ENCODE results near the gene LNP1. TPM values are rescaled to one million over a fixed set of nuclear protein-coding genes. Genes with fewer than 3 reads are reported as not detected.
A peak's percentile ranks its signal among the peaks of the same experiment; 100 is the strongest.

Gene LNP1
- total RNA-seq, 2 donors from 2014 or later: 1.9 to 2.0 TPM

- DNase-seq (ENCODE audit: low spot score in 2 of 2) (no peak), ATAC-seq (no peak)
- peaks cover 36 to 39% of the 10 kb centered on the region in 2 donors for H3K36me3 Mint-ChIP-seq
- peaks cover 24 to 26% of the 10 kb centered on the region in 2 donors for H3K9me3 Mint-ChIP-seq
- no peak overlapping the region for H3K27ac Mint-ChIP-seq
Observed at GRCh38 chr3:100412912-100413590, 11.7 kb downstream of the LNP1 start.

GRCh38 chr3:100413613-100414012 lies 12.3 kb downstream of the LNP1 start:
- H3K9me3 Mint-ChIP-seq: peaks cover 24 to 26% of the 10 kb centered on the region in 2 donors
- no peak overlapping the region for H3K27ac Mint-ChIP-seq
- ATAC-seq: no peak

GRCh38 chr3:100416176-100416575 lies 14.8 kb downstream of the LNP1 start:
- ATAC-seq: no peak
- H3K36me3 Mint-ChIP-seq: peaks cover 15 to 27% of the 10 kb centered on the region in 2 donors
- no peak overlapping the region for H3K27ac Mint-ChIP-seq
- no peak for DNase-seq (ENCODE audit: low spot score in 2 of 2)
- H3K9me3 Mint-ChIP-seq: peaks cover 15 to 16% of the 10 kb centered on the region in 2 donors

More at GRCh38 chr3:100413613-100414012, 12.3 kb downstream of the LNP1 start:
- DNase-seq (ENCODE audit: low spot score in 2 of 2): no peak
- H3K36me3 Mint-ChIP-seq: peaks cover 32 to 38% of the 10 kb centered on the region in 2 donors

- Mint-ChIP-seq H3K27ac (no peak overlapping the region), H3K9me3 (peaks cover 9 to 11% of the 10 kb centered on the region in 2 donors), H3K36me3 (peaks cover 11 to 22% of the 10 kb centered on the region in 2 donors)
- no peak for ATAC-seq
- no peak for DNase-seq (ENCODE audit: low spot score in 2 of 2)
Observed at GRCh38 chr3:100416863-100417262, 15.5 kb downstream of the LNP1 start.

- Mint-ChIP-seq H3K27ac (no peak overlapping the region), H3K36me3 (peaks cover 0 to 3% of the 10 kb centered on the region in 2 donors), H3K9me3 (no peaks in the 10 kb centered on the region)
- ATAC-seq (no peak), DNase-seq (ENCODE audit: low spot score in 2 of 2) (no peak)
Observed at GRCh38 chr3:100419406-100419805, 18.1 kb downstream of the LNP1 start.

GRCh38 chr3:100420885-100421284 lies 19.5 kb downstream of the LNP1 start:
- no peak for ATAC-seq
- Mint-ChIP-seq H3K36me3 (no peaks in the 10 kb centered on the region), H3K9me3 (no peaks in the 10 kb centered on the region), H3K27ac (no peak overlapping the region)
- DNase-seq (ENCODE audit: low spot score in 2 of 2): no peak

- DNase-seq (ENCODE audit: low spot score in 2 of 2): no peak
- Mint-ChIP-seq H3K27ac (no peak overlapping the region), H3K36me3 (no peaks in the 10 kb centered on the region), H3K9me3 (no peaks in the 10 kb centered on the region)
- ATAC-seq: no peak
Observed at GRCh38 chr3:100423611-100424010, 22.3 kb downstream of the LNP1 start.

GRCh38 chr3:100424261-100424660 lies 22.9 kb downstream of the LNP1 start:
- DNase-seq (ENCODE audit: low spot score in 2 of 2) (no peak), ATAC-seq (no peak)
- no peaks in the 10 kb centered on the region for H3K36me3 Mint-ChIP-seq
- no peaks in the 10 kb centered on the region for H3K9me3 Mint-ChIP-seq
- H3K27ac Mint-ChIP-seq: no peak overlapping the region

GRCh38 chr3:100425316-100425715 lies 24.0 kb downstream of the LNP1 start:
- no peaks in the 10 kb centered on the region for H3K9me3 Mint-ChIP-seq
- no peaks in the 10 kb centered on the region for H3K36me3 Mint-ChIP-seq
- no peak for DNase-seq (ENCODE audit: low spot score in 2 of 2)
- ATAC-seq: no peak
- no peak overlapping the region for H3K27ac Mint-ChIP-seq

GRCh38 chr3:100426067-100426682 lies 24.8 kb downstream of the LNP1 start:
- DNase-seq (ENCODE audit: low spot score in 2 of 2) (no peak), ATAC-seq (no peak)
- H3K27ac Mint-ChIP-seq: no peak overlapping the region
- H3K9me3 Mint-ChIP-seq: no peaks in the 10 kb centered on the region
- H3K36me3 Mint-ChIP-seq: no peaks in the 10 kb centered on the region

GRCh38 chr3:100427699-100428098 lies 26.4 kb downstream of the LNP1 start:
- no peaks in the 10 kb centered on the region for H3K36me3 Mint-ChIP-seq
- ATAC-seq: no peak
- H3K27ac Mint-ChIP-seq: no peak overlapping the region
- H3K9me3 Mint-ChIP-seq: no peaks in the 10 kb centered on the region
- no peak for DNase-seq (ENCODE audit: low spot score in 2 of 2)

- H3K9me3 Mint-ChIP-seq: no peaks in the 10 kb centered on the region
- H3K36me3 Mint-ChIP-seq: no peaks in the 10 kb centered on the region
- ATAC-seq: no peak
- no peak for DNase-seq (ENCODE audit: low spot score in 2 of 2)
- H3K27ac Mint-ChIP-seq: no peak overlapping the region
Observed at GRCh38 chr3:100429187-100429716, 27.9 kb downstream of the LNP1 start.

GRCh38 chr3:100436951-100437350 lies 35.6 kb downstream of the LNP1 start:
- Mint-ChIP-seq H3K36me3 (peaks cover 0 to 5% of the 10 kb centered on the region in 2 donors), H3K27ac (no peak overlapping the region), H3K9me3 (peaks cover 0 to 3% of the 10 kb centered on the region in 2 donors)
- DNase-seq (ENCODE audit: low spot score in 2 of 2) (no peak), ATAC-seq (no peak)

- no peak for ATAC-seq
- peaks cover 0 to 5% of the 10 kb centered on the region in 2 donors for H3K36me3 Mint-ChIP-seq
- H3K27ac Mint-ChIP-seq: no peak overlapping the region
Observed at GRCh38 chr3:100437721-100438622, 36.6 kb downstream of the LNP1 start.

GRCh38 chr3:100438623-100438974 lies 37.3 kb downstream of the LNP1 start:
- Mint-ChIP-seq H3K27ac (no peak overlapping the region), H3K9me3 (peaks cover 0 to 3% of the 10 kb centered on the region in 2 donors), H3K36me3 (peaks cover 0 to 5% of the 10 kb centered on the region in 2 donors)
- DNase-seq (ENCODE audit: low spot score in 2 of 2) (no peak), ATAC-seq (no peak)

More at GRCh38 chr3:100437721-100438622, 36.6 kb downstream of the LNP1 start:
- DNase-seq (ENCODE audit: low spot score in 2 of 2): no peak
- H3K9me3 Mint-ChIP-seq: peaks cover 0 to 3% of the 10 kb centered on the region in 2 donors

- peak; percentile 58 to 73 for ATAC-seq
- peak overlapping the region in 1 of 2 donors; percentile 5 for H3K27ac Mint-ChIP-seq
- H3K36me3 Mint-ChIP-seq: no peaks in the 10 kb centered on the region
- no peak for DNase-seq (ENCODE audit: low spot score in 2 of 2)
- H3K9me3 Mint-ChIP-seq: no peaks in the 10 kb centered on the region
Observed at GRCh38 chr3:100440895-100441294, 39.6 kb downstream of the LNP1 start.

GRCh38 chr3:100443690-100444089 lies 42.4 kb downstream of the LNP1 start:
- no peak for ATAC-seq
- DNase-seq (ENCODE audit: low spot score in 2 of 2): no peak
- Mint-ChIP-seq H3K27ac (no peak overlapping the region), H3K9me3 (peaks cover 0 to 4% of the 10 kb centered on the region in 2 donors), H3K36me3 (peaks cover 0 to 9% of the 10 kb centered on the region in 2 donors)
